Breast epithelium (tissue), 3 donors: ENCODE results near the gene TMC5.

ENCODE experiments used
- CTCF ChIP-seq, 3 donors: fragments of 450-650 bp; IDR thresholded peaks; one replicate each; pipeline ENCODE4 v1.5.1; 2016 to 2017; ENCODE audit warnings: antibody characterized with exemption in 3 of 3, mild to moderate bottlenecking in 3 of 3, moderate library complexity in 3 of 3
- POLR2A ChIP-seq: fragments of 450-650 bp; IDR thresholded peaks from one replicate; pipeline ENCODE4 v1.6.1; 2016; ENCODE audit warnings: antibody characterized with exemption, mild to moderate bottlenecking, moderate library complexity

- no peak for TF ChIP-seq POLR2A
- TF ChIP-seq CTCF (IDR thresholded peaks at IDR 0.05) = no peak
Measured at GRCh38 chr16:19503461-19504075, 85.9 kb downstream of the TMC5 start.
